Subcutaneous abdominal adipose tissue (tissue), 5 donors: ENCODE measurements around the gene NIBAN1.
A peak's percentile ranks its signal among the peaks of the same experiment; 100 is the strongest.

Experiments used
- H3K27ac ChIP-seq: one replicate; pipeline ENCODE4 v1.7.0; 2013; ENCODE audit warnings: low read depth, mild to moderate bottlenecking, inconsistent platforms, low read length, moderate library complexity
- H3K27me3 ChIP-seq, 5 donors: one replicate each; pipeline ENCODE4 v1.7.0; 2013; ENCODE audit warnings: low read length in 5 of 5, inconsistent platforms in 1 of 5; ENCODE audit not compliant: control insufficient read depth in 5 of 5, insufficient read depth in 4 of 5
- H3K36me3 ChIP-seq, 5 donors: one replicate each; pipeline ENCODE4 v1.7.0; 2013; ENCODE audit warnings: low read length in 5 of 5; ENCODE audit not compliant: control insufficient read depth in 5 of 5, insufficient read depth in 5 of 5
- H3K4me1 ChIP-seq, 5 donors: one replicate each; pipeline ENCODE4 v1.7.0; 2013; ENCODE audit warnings: low read length in 5 of 5, mild to moderate bottlenecking in 3 of 5, moderate library complexity in 1 of 5; ENCODE audit not compliant: control insufficient read depth in 5 of 5, insufficient read depth in 5 of 5
- H3K4me3 ChIP-seq, 5 donors: one replicate each; pipeline ENCODE4 v1.7.0; 2013; ENCODE audit warnings: low read length in 5 of 5, low read depth in 1 of 5
- H3K9ac ChIP-seq, 5 donors: one replicate each; pipeline ENCODE4 v1.7.0; 2013; ENCODE audit warnings: low read length in 5 of 5, mild to moderate bottlenecking in 4 of 5, moderate library complexity in 3 of 5
- H3K9me3 ChIP-seq, 5 donors: one replicate each; pipeline ENCODE4 v1.7.0; 2013; ENCODE audit warnings: low read length in 5 of 5; ENCODE audit not compliant: control insufficient read depth in 5 of 5
- donor health status: healthy.
- donor health status: healthy.
- donor health status: healthy.
- donor health status: healthy.
- donor health status: healthy.

The NIBAN1 gene

DNA sequence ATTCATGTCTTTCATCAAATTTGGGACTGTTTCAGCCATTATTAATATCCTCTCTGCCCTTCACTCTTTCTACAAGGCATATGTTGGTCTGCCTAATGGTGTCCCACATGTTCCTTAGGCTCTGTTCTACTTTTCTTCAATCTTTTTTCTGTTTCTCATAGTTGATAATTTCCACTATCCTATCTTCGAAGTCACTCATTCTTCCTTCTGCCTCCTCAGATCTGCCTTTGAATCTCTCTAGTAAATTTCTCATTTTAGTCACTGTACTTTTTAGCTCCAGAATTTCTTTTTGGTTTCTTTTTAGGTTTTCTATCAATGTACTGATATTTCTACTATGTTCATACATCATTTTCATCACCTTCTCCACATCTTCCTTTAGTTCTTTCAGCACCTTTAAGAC lies 20.0 kb upstream of the NIBAN1 start:
- Histone ChIP-seq H3K4me1 (no peaks in the 10 kb centered on the region), H3K9me3 (peaks cover 0 to 3% (median 0%) of the 10 kb centered on the region in 5 donors), H3K4me3 (no peak overlapping the region), H3K27ac (no peak overlapping the region), H3K9ac (no peak overlapping the region), H3K27me3 (peaks cover 0 to 2% (median 0%) of the 10 kb centered on the region in 5 donors), H3K36me3 (no peaks in the 10 kb centered on the region)

DNA sequence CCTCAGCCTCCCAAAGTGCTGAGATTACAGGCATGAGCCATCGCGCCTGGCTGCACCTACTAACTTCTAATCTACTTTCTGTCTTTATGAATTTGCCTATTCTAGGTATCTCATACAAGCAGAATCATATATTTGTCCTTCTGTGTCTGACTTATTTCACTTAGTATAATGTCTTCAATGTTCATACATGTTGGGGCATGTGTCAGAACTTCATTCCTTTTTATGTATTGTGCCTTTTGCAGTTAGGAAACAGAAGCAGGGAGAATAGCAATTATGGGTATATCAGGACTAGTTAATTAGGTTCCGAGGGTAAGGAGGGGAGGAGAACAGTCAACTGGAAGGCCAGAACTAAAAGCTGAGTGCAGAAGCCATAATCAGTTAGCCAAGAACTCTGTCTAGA lies 18.0 kb upstream of the NIBAN1 start:
- Histone ChIP-seq H3K4me1 (no peaks in the 10 kb centered on the region), H3K9ac (no peak overlapping the region), H3K36me3 (no peaks in the 10 kb centered on the region)

DNA sequence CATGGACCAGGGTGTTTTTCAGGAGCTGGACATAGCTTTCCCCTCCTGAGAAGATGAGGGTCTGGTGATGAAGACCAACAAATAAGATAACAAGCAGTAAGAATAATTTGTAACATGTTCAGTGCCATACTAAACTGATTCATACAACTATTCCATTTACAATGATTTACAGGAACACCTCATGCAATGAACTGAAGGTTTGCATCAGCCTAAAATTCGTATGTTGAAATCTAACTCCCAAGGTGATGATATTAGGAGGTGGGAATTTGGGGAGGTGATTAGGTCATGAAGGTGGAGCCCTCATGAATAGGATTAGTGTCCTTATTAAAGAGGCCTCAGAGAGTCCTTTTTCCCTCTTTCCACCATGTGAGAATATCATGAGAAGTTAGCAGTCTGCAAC lies 15.9 kb upstream of the NIBAN1 start:
- Histone ChIP-seq H3K9me3 (peaks cover 0 to 3% (median 0%) of the 10 kb centered on the region in 5 donors), H3K27ac (no peak overlapping the region), H3K4me1 (no peaks in the 10 kb centered on the region)

More for the DNA sequence above, 18.0 kb upstream of the NIBAN1 start:
- Histone ChIP-seq H3K27ac (no peak overlapping the region), H3K27me3 (peaks cover 0 to 2% (median 0%) of the 10 kb centered on the region in 5 donors), H3K9me3 (peaks cover 0 to 3% (median 0%) of the 10 kb centered on the region in 5 donors), H3K4me3 (no peak overlapping the region)

DNA sequence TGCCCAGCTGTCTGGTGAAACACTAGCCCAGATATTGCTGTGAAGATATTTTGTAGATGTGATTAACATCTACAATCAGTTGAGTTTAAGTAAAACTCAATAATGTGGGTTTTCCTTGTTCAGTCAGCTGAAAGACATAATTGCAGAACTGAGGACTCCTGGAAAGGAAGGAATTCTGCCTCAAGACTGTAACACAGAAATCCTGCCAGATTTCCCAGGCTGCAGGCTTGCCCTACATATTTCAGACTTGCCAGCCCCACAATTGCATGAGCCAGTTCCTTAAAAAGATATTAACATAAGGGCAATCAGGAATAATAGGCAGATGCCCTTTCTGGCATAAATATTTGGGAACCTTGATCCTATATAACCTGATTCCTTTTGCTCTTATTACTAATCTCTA lies 14.2 kb upstream of the NIBAN1 start:
- no peaks in the 10 kb centered on the region for H3K27me3 ChIP-seq
- H3K9ac ChIP-seq = no peak overlapping the region
- no peak overlapping the region for H3K27ac ChIP-seq
- no peaks in the 10 kb centered on the region for H3K4me1 ChIP-seq
- H3K36me3 ChIP-seq = no peaks in the 10 kb centered on the region
- no peak overlapping the region for H3K4me3 ChIP-seq
- H3K9me3 ChIP-seq = no peaks in the 10 kb centered on the region

More for the DNA sequence above, 15.9 kb upstream of the NIBAN1 start:
- Histone ChIP-seq H3K9ac (no peak overlapping the region), H3K36me3 (no peaks in the 10 kb centered on the region), H3K27me3 (no peaks in the 10 kb centered on the region), H3K4me3 (no peak overlapping the region)

DNA sequence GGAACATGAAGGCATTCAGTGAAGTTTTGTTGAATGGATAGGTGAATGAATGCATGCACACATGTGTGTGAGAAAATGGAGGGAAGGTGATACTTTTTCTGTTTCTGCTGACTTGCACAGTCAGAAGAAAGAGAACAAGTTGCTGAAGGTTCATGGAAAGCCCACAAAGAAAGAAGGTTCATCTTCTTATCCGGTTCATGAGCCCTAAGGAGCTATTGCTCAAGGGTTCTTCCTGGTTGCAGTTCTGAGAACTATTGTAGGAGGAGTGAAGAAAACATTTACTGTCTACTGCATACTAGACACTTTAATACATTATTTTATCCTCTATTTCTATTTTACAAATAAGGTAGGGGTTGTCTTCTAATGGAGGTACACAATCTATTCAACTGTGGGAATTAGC lies 13.4 kb upstream of the NIBAN1 start:
- H3K27me3 ChIP-seq = no peaks in the 10 kb centered on the region

DNA sequence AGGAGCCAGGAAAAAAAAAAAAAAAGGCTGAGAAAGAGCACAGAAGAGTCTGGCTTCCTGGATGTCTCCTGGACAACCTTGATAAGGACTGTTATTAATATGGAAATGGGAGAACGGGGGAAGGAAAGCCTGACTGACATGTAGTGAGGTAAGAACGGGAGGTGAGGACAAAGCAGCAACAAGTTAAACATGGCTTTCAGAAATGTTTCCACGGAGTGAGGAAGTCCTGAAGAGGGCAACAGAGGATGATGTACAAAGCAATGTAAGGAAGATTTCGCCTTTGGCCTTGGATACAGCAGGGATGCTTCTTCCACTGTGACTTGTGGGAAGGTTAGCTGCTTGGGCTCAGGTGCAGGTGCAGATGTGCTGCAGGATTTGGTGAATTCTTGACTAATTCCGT lies 11.9 kb upstream of the NIBAN1 start:
- no peaks in the 10 kb centered on the region for H3K36me3 ChIP-seq
- no peak overlapping the region for H3K27ac ChIP-seq
- peaks cover 0 to 3% (median 0%) of the 10 kb centered on the region in 5 donors for H3K4me1 ChIP-seq
- H3K4me3 ChIP-seq = no peak overlapping the region
- no peak overlapping the region for H3K9ac ChIP-seq
- no peaks in the 10 kb centered on the region for H3K9me3 ChIP-seq
- H3K27me3 ChIP-seq = no peaks in the 10 kb centered on the region

More for the DNA sequence above, 13.4 kb upstream of the NIBAN1 start:
- Histone ChIP-seq H3K4me3 (no peak overlapping the region), H3K36me3 (no peaks in the 10 kb centered on the region), H3K9me3 (no peaks in the 10 kb centered on the region), H3K4me1 (no peaks in the 10 kb centered on the region), H3K27ac (no peak overlapping the region), H3K9ac (no peak overlapping the region)

DNA sequence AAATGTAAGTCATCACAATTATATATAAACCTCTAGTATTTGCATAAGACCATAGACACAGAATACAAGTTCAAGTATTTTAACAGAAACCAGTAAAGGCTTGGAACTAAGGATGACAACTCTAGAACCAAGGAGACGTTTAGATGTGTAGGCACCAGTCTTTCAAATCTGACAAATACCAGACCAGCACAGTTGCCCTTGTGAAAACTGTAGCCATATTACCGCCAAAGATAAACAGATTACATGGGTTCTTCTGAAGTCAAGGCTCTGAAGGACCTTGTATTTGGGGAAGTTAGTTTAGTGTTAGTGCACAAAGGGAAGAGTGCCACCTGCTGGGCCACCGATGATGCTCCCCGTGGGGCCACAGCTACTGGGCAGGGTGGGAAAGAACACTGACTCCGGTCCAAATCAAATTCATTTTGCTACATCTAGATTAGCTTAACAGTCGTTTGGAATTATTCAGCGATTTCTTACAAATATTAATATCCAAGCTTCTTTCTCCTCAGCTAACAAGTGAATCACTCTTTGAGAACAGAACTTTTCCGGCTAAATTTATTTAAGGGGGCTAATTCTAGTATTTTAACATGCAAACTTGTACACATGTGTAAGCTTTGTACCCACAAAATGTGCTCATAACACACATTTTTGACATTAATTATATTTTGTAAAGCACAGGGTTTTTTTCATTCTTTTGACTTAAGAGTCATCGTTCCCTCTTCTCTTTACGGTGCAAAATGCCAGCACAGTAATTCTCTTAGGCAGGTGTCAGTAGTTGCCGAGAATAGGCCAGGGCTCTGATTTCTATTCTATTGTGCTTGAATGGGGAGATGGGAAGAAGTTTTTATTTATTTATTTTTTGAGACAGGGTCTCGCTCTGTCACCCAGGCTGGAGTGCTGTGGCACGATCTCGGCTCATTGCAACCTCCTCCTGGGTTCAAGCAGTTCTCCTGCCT lies 8.0 kb upstream of the NIBAN1 start:
- Histone ChIP-seq H3K36me3 (no peaks in the 10 kb centered on the region), H3K4me1 (peaks cover 0 to 3% (median 0%) of the 10 kb centered on the region in 5 donors), H3K4me3 (no peak overlapping the region), H3K9ac (no peak overlapping the region), H3K27me3 (no peaks in the 10 kb centered on the region), H3K9me3 (no peaks in the 10 kb centered on the region), H3K27ac (no peak overlapping the region)

DNA sequence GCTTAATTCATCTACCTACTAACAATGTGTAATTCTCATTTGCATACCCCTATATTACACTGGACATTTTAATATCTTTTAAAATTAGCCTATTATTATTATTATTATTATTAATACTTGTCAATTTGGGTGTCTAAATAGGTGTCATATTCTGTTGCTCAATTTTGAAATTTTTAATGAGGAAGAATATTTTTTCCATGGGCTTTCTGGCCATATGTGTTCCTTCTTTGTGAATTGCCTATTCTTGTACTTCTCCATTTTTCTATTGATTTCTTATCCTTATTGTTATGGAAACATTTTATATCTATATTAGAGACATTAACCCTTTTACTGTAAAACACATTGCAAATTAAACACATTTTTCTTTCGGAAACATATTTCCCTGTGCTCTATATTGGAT lies 6.4 kb upstream of the NIBAN1 start:
- Histone ChIP-seq H3K36me3 (no peaks in the 10 kb centered on the region), H3K4me3 (no peak overlapping the region), H3K27me3 (no peaks in the 10 kb centered on the region), H3K9ac (no peak overlapping the region), H3K9me3 (no peaks in the 10 kb centered on the region), H3K4me1 (peaks cover 0 to 3% (median 0%) of the 10 kb centered on the region in 5 donors), H3K27ac (no peak overlapping the region)

DNA sequence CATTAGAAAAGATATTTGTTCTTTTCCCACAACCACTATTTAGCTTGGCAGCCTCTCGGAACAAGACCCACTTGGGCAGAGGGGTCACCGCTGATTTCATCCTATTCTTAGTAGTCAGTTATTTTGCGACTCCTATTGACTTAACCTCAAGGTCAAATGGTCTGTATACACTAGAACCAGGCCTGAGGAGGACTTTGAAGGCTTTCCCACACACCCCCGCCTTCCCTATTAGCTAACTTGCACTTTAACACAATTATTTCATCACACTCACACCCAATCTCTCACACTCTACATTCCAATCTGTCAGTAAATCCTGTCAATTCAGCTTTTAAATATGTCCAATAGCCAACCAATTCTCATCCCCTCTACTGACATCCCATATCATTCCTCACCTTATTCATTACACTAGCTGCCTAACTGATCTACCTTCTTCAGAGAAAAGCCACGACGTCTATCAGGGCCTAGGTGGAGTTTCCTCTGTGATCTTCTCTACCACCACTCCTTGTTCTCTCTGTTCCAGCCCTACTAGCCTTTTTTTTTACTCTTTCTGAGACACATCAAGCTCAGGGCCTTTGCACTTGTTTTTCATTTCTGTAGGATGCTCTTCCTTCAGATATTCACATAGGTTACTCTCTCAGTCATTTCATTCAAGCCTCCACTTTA lies 1.0 kb upstream of the NIBAN1 start:
- Histone ChIP-seq H3K9me3 (no peaks in the 10 kb centered on the region), H3K4me3 (no peak overlapping the region), H3K36me3 (no peaks in the 10 kb centered on the region), H3K9ac (no peak overlapping the region), H3K4me1 (peaks cover 0 to 29% (median 22%) of the 10 kb centered on the region in 5 donors), H3K27ac (no peak overlapping the region), H3K27me3 (peaks cover 0 to 4% (median 0%) of the 10 kb centered on the region in 5 donors)

DNA sequence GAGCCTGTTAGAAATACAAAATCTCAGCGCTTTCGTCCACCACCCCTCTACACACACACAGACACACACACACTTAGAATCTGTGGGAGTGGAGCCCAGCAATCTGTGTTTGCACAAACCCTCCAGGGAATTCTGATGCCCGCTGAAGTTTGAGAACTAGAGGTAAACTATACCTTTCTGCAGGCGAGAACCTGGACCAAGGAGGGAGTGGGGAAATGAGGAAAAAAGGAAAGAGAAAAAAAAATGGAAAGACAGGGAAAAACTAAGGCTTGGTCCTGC lies 468 bp upstream of the NIBAN1 start:
- Histone ChIP-seq H3K9me3 (no peaks in the 10 kb centered on the region), H3K4me1 (peaks cover 0 to 29% (median 22%) of the 10 kb centered on the region in 5 donors), H3K27me3 (peaks cover 0 to 4% (median 0%) of the 10 kb centered on the region in 5 donors), H3K27ac (peak overlapping the region; percentile 46), H3K9ac (no peak overlapping the region), H3K4me3 (peak overlapping the region; percentile 9 to 94 (median 78)), H3K36me3 (no peaks in the 10 kb centered on the region)
